ENCODE measurements around the gene NEUROD6.

The NEUROD6 gene

GRCh38 chr7:31340603-31341002 is at the start of gene NEUROD6:
Gene NEUROD6, minus strand, starts transcription at chr7:31340726. Its CDS starts 1,458 bp downstream, at chr7:31339268.
- DNase-seq = no peak

DNA sequence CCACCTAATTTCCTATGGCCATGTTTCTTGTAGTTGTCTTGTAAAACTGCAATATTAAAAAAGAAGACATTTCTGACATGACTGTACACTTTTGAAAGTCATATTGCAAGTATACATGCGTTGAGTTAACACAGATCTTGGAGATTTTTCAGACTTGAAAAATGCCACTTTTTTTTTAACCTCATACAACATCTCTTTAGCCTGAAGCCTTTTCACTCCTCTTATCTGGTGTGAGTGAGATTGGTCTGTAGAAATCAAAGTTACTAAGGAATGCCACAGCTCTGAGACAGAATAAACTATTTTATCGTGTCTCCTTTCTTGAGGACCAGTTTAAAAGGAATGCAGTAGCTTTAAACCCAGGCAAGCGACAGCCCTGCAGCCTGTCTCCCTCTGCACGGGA is 43.9 kb upstream of the NEUROD6 start:
- DNase-seq = no peak

GRCh38 chr7:31382722-31383121 is 42.2 kb upstream of the NEUROD6 start:
- DNase-seq = no peak

GRCh38 chr7:31373337-31374289 is 33.1 kb upstream of the NEUROD6 start:
- peak; percentile 58 to 67 (median 66) for DNase-seq

DNA sequence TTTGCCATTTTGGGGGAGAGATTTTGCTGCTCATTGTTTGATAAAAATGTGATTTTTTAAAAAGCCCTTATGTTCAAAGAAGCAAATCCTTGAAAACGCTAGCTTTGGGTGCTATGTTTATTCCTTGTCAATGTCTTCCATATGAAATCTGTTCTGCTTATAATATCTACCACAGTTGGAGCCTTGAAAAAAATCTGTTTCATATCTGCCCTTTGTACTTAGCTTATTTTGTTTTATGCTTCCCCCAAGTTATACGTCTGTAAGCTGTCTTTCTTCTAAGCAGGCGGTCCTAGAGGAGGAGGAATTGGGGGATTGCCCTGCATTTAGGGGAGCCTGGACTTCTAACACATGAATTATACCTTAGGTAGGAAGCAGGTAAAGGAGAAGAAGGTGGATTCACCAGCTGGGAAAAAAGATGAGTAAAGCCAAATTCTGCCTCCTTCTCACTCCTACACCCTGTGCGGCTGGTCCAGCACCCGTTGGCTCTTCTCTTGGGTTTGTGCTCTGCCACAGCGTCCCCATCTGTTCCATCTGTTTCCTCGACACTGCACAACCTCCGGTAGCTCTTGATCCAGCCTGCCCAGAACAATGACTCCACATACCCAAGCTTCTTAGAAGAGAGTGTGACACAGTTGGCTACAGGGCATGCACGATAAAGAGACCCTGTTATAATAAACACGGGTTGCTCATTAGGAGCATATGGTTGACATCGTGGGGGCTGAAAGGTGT is 31.9 kb upstream of the NEUROD6 start:
- no peak for DNase-seq

DNA sequence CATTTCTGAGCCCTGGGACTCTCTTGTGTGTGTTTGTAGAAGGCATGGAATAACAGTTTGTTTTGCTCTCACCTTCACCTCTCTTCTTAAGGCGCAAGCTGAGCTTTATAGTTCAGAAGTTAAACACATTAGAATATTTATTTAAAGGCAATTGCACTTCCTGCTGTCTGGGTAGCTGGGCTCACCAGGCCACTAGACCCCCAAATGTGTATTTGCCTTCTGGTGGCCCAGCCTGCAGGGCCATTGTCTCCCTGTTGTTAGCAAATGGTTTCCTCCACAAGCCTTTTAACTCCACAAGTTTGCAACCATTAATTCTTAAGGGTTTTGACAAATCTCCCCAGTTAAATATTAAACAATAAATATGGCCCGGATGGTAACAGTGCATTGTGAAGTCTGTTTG is 31.1 kb upstream of the NEUROD6 start:
- no peak for DNase-seq

GRCh38 chr7:31370609-31371008 is 30.1 kb upstream of the NEUROD6 start:
- no peak for DNase-seq

DNA sequence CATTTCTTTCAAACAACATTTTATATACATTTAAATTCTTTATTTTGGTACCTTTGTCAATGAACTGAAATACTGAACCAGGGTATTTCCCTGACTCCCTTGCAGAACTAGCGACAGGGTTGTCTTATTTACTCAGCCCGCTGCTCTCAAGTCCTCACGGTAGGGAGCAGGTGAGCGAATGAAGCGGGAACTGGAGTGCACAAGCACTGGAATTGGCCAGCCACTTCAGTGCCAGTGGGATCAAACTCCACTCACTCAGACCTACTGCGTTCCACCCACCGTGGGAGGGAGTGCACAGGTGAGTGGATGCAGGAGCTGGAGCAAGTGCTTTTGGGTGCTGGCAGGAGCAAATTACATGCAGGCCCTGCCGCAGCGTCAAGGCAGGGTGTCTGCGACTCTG is 28.1 kb upstream of the NEUROD6 start:
- no peak for DNase-seq

DNA sequence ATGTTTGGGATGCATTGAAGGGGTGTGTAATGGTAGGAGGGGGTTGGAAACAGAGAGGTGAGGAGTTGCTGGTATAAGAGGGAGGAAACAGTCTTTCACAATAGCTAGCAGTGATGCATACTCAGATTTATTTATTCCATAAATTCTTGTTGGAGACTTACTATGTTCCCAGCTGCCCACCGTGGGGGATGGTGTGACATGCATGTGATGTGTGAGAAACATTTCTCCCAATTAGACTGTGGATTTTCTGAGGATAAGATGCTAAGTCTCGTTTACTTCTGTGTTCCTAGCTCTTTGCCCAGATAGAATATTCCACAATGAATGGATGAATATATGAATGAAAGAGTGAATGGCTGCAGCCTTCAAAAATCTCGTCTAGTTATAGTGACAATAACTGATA is 23.0 kb upstream of the NEUROD6 start:
- no peak for DNase-seq

- DNase-seq = no peak
Observed at GRCh38 chr7:31363051-31363450, 22.5 kb upstream of the NEUROD6 start.

- no peak for DNase-seq
Observed at GRCh38 chr7:31362401-31362800, 21.9 kb upstream of the NEUROD6 start.

DNA sequence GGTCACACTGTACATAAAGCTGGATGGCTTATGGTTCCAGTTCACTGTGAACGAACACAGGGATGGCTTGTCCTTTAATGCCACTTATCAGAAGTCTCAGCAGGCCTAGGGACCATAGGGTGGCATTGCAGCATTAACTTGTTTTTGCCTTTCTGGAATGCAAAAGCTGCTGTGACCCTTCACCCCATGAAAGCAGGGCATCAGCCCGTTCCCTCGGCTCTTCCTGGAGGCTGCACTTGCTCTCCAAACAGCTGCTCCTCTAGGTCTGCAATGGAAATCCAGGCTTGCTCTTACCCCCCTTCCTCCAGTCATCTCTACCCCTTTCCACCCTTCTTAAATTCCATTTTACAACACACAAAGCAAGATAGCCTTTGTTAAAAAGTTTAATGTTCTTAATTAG is 17.9 kb upstream of the NEUROD6 start:
- DNase-seq = no peak

DNA sequence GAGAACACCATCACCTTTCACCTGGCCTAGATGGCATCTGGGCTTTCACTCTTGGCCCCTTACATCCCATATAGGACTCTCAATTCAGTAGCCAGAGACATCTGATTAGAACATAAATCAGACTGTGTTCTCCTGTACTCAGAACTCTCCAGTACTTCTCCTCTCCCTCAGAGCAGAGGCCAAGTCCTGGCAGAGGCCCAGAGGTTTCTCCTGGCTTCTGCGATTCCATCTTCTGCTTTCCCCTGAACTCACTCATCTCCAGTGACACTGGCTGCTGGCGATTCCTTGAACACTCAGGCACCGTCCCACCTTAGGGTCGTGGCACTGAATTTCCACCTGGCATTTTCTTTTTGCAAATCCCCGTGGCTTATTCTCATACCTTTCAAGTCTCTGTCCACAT is 4.9 kb upstream of the NEUROD6 start:
- no peak for DNase-seq

GRCh38 chr7:31343516-31344305 is 3.2 kb upstream of the NEUROD6 start:
- DNase-seq = no peak

- no peak for DNase-seq
Observed at GRCh38 chr7:31341141-31341540, 615 bp upstream of the NEUROD6 start.

DNA sequence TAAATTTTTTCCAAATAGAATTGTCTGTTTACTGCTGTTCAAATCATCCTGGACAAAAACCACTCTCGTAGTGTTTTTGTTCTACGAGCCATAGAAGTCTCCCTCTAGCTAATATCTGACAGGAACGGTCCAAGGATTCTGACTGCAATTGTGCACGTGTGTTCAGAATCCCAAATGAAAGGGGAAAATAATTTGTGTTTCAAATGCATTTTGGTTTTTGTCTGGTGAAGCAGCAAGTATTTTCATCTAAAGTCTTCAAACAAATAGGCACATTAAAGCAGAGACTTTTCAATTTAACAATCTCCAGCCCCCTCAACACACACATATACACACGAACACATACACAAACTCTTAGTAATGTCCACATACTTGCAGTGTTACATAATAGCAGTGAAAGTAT is 475 bp downstream of the NEUROD6 start:
- DNase-seq = no peak

DNA sequence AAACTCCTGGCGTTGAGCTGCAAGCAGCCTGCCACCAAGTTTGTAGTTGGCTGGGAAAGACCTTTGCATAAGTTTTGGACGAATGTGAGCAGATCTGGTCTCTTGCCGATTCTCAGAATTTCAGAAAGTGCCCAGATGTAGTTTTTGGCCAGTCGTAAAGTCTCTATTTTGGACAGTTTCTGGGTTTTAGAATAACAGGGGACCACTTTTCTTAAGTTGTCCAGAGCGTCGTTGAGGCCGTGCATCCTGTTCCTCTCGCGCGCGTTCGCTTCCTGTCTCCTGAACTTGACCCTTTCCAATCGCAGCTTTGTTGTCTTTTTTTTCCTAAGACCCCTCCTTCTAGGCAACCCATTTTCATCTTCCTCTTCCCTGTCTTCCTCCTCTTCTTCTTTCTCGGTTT is 1.8 kb downstream of the NEUROD6 start:
- no peak for DNase-seq

- no peak for DNase-seq
Observed at GRCh38 chr7:31337002-31337565, 3.4 kb downstream of the NEUROD6 start.

DNA sequence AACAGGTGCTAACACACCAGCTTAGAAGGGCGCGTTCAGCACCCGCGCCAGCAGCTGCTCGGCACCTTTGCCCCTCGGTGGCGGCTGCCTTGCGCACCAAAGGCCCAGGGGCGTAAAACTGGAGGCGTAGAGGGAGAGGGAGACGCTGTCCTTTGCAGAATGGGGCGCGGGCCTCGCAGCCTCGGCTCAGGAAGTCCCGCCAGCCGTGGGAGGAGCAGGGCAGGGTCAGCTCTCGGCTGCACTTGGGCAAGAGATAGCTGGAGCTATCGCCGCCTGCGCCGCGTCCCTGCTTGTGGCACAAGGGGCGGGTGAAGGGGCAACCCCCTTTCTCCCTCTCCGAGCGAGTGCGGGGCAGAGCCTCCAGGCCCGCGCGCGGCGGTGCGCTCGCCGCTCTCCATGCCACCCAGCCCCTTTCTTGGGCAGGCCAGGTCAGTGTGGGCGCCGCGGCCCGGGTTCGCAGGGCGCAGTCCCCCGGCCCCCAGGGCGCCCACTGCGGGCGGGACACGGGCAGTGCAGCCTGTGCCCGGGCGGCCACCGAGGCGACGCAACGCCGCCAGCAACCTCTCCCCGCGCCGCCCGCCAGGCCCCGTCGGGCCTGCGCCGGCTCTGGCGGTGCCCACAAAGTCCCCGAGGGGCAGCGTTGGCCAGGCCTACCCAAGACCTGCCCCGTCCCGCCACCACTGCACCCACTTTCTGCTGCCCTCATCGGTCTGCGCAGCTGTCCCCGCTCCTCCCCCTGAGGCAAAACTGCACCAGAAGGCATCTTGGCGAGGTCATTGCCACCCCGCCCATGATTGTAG is 4.1 kb downstream of the NEUROD6 start:
- no peak for DNase-seq

- DNase-seq = no peak
Observed at GRCh38 chr7:31335884-31336201, 4.7 kb downstream of the NEUROD6 start.

GRCh38 chr7:31335161-31335856 is 5.2 kb downstream of the NEUROD6 start:
- no peak for DNase-seq

- DNase-seq = no peak
Observed at GRCh38 chr7:31333291-31333690, 7.2 kb downstream of the NEUROD6 start.

Measured in suppressor macrophage treated with lipopolysaccharide for 1 hour (primary cell).